ENCODE results near the gene CAV1.

GRCh38 chr7:116515584-116515983 lies 9.3 kb upstream of the CAV1 start:
- TF ChIP-seq POLR2AphosphoS5 (IDR thresholded peaks at IDR 0.05; ENCODE audit: borderline replicate concordance, low read depth, low read length) (no peak), EZH2 (IDR thresholded peaks at IDR 0.05) (no peak)
